GM12892 (cell line): ENCODE results near the gene ANO1.

Experiments
- POLR2A ChIP-seq: IDR thresholded peaks from 2 replicates; pipeline ENCODE4 v1.6.1; 2011; ENCODE audit warnings: low read depth, low read length, control low read depth
- POLR2AphosphoS5 ChIP-seq: IDR thresholded peaks from 2 replicates; pipeline ENCODE4 v1.6.1; 2011; ENCODE audit warnings: low read depth, low read length, control low read depth
- TAF1 ChIP-seq: IDR thresholded peaks from 2 replicates; pipeline ENCODE4 v1.6.1; 2011; ENCODE audit warnings: low read depth, mild to moderate bottlenecking, control low read depth, low read length, borderline replicate concordance

DNA sequence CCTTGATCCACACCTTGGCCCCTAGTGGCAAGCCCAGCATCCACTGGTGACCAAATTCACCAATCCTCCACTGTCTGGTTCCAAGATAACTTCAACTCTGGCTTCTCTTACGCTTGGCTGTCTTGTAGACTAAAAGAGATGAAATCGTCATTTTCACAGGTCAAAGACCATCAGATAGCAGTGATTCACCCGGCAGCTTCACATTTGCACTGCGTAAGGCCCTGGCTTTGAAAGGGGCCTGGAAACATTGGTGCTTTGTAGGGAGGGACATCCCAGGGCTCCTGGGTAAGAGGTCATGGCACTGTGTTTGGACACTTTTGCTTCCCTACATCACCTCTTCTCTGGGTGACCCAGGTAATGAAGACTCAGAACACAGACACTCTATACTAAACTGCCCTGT lies 94.9 kb downstream of the ANO1 start:
- TF ChIP-seq POLR2AphosphoS5 (no peak), POLR2A (no peak), TAF1 (no peak)
